ENCODE results near the gene TMEM9. TPM values are rescaled to one million over a fixed set of nuclear protein-coding genes. Genes with fewer than 3 reads are reported as not detected.
A peak's percentile ranks its signal among the peaks of the same experiment; 100 is the strongest.

Gene TMEM9
- total and polyA plus RNA-seq, 2 experiments from 2014 or later = 99.4 to 104 TPM

DNA sequence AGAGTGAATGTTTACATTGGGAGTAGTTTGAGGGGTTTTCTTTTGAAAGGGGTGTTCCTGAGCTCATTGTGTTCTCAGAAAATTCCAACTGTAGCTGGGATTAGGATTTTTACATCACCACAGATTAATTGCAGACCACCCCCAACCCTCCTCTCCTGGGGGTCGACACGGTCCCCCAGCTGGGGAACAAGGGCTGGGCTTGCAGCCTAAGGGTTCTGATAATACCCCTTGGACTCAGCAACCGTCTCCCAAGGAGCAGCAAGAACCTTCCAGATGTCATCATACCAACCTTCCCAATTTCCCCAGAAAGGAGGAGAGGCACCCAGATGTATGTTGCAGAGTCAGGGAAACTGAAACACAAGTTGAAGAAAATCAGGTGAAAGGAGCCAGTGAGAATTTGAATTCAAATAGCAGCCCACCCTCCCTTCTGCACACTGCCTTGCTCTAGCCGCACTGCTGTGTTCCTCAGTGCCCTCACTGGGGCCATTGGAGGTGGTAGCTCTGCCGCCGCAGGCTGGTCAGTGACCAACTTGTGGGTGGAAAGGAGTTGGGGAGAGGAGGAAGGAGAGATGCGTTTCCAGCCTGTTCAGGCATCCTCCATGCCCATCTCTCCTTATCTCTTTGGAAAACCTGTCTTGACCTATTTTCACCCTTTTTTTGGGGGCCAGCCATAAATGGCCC lies 21.7 kb upstream of the TMEM9 start:
- no peak for TF ChIP-seq EZH2phosphoT487 (IDR thresholded peaks at IDR 0.05; ENCODE audit: low read depth, severe bottlenecking, unreplicated experiment)
- no peak for TF ChIP-seq EZH2 (IDR thresholded peaks at IDR 0.05; ENCODE audit: borderline replicate concordance)
- TF ChIP-seq, protein P1, sequence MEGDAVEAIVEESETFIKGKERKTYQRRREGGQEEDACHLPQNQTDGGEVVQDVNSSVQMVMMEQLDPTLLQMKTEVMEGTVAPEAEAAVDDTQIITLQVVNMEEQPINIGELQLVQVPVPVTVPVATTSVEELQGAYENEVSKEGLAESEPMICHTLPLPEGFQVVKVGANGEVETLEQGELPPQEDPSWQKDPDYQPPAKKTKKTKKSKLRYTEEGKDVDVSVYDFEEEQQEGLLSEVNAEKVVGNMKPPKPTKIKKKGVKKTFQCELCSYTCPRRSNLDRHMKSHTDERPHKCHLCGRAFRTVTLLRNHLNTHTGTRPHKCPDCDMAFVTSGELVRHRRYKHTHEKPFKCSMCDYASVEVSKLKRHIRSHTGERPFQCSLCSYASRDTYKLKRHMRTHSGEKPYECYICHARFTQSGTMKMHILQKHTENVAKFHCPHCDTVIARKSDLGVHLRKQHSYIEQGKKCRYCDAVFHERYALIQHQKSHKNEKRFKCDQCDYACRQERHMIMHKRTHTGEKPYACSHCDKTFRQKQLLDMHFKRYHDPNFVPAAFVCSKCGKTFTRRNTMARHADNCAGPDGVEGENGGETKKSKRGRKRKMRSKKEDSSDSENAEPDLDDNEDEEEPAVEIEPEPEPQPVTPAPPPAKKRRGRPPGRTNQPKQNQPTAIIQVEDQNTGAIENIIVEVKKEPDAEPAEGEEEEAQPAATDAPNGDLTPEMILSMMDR (IDR thresholded peaks at IDR 0.05; ENCODE audit: poor library complexity) = no peak
- Histone ChIP-seq H3K27me3 (no peaks in the 10 kb centered on the region), H3K4me1 (ENCODE audit: insufficient read depth) (peaks cover 15% of the 10 kb centered on the region), H3K9me2 (replicated peaks; ENCODE audit: insufficient read depth) (no peaks in the 10 kb centered on the region), H3K36me3 (replicated peaks; ENCODE audit: insufficient read depth, low read depth) (no peaks in the 10 kb centered on the region), H3K79me2 (no peaks in the 10 kb centered on the region), H4K20me1 (ENCODE audit: insufficient read depth, poor library complexity, severe bottlenecking) (no peaks in the 10 kb centered on the region), H3K4me2 (no peak overlapping the region), H3K4me3 (no peak overlapping the region), H3K27ac (no peak overlapping the region), H2AFZ (no peak overlapping the region), H3K9me3 (ENCODE audit: low read depth) (no peaks in the 10 kb centered on the region)
- 86% methylated on average over 7 of the region's 7 CpGs for WGBS (ENCODE audit: low lambda C conversion rate, missing lambda C conversion rate)
- DNase-seq (ENCODE audit: low spot score) = no peak

DNA sequence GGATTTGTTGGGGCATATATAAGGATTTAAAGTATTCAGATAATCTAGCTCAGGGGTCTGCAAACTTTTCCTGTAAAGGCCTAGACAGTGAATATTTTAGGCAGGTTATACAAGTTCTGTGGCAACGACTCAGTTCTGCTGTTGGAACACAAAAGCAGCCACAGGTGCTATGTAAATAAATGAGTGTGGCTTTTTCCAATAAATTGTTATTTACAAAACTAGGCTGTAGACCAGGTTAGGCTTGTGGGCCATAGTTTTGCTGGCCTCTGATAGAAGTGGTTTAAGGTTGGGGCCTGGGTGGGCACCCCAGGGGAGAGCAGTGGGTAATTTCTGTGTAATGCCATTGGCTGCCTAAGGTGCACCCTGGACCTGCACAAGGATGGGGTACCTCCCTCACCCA lies 19.5 kb upstream of the TMEM9 start:
- no peak overlapping the region for H3K27ac ChIP-seq
- H2AFZ ChIP-seq = no peak overlapping the region
- TF ChIP-seq EZH2 (IDR thresholded peaks at IDR 0.05; ENCODE audit: borderline replicate concordance) (no peak), EZH2phosphoT487 (IDR thresholded peaks at IDR 0.05; ENCODE audit: low read depth, severe bottlenecking, unreplicated experiment) (no peak)
- TF ChIP-seq, protein P1 (IDR thresholded peaks at IDR 0.05; ENCODE audit: poor library complexity) = no peak
- H3K9me2 ChIP-seq (replicated peaks; ENCODE audit: insufficient read depth) = no peaks in the 10 kb centered on the region
- WGBS (ENCODE audit: low lambda C conversion rate, missing lambda C conversion rate) = 50% methylated on average over 1 of the region's 1 CpG
- no peaks in the 10 kb centered on the region for H3K9me3 ChIP-seq (ENCODE audit: low read depth)
- no peaks in the 10 kb centered on the region for H3K36me3 ChIP-seq (replicated peaks; ENCODE audit: insufficient read depth, low read depth)
- H4K20me1 ChIP-seq (ENCODE audit: insufficient read depth, poor library complexity, severe bottlenecking) = no peaks in the 10 kb centered on the region
- H3K79me2 ChIP-seq = no peaks in the 10 kb centered on the region
- no peak overlapping the region for H3K4me2 ChIP-seq
- H3K27me3 ChIP-seq = no peaks in the 10 kb centered on the region
- H3K4me1 ChIP-seq (ENCODE audit: insufficient read depth) = peaks cover 21% of the 10 kb centered on the region
- DNase-seq (ENCODE audit: low spot score) = no peak
- H3K4me3 ChIP-seq = no peak overlapping the region

DNA sequence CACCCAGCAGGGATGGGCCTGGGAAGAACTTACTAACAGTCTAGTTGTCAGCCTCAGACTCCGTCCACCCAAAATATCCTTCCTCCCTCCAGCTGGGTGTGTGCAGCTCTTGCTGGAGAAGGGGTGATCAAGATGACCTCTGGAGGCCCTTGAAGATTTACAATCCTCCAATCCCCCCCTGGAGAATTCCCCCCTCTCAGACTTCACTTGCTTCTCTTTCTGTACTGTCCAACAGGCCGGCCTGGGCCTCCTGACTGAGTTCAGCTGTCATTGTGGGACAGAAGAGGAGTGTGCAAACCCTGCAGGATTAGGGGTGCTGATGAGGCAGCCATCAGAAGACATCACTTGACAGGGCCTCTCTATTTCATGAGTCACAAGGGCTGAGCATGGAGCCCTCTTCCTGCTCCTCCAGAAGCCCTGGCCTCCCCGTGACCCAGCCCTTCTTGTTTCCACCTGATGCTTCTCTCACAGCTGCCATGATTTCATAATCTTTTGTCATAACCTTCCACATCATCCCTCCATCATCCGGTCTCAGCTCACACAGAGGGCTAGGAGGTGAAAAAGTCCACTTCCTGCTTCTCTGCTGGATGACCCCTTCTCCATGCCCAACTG lies 18.8 kb upstream of the TMEM9 start:
- 92% methylated on average over 4 of the region's 4 CpGs for WGBS (ENCODE audit: low lambda C conversion rate, missing lambda C conversion rate)

More for the DNA sequence above, 18.8 kb upstream of the TMEM9 start:
- H3K27me3 ChIP-seq = no peaks in the 10 kb centered on the region
- no peak overlapping the region for H3K27ac ChIP-seq
- no peak overlapping the region for H3K4me2 ChIP-seq
- H4K20me1 ChIP-seq (ENCODE audit: insufficient read depth, poor library complexity, severe bottlenecking) = no peaks in the 10 kb centered on the region
- TF ChIP-seq, protein P1 (IDR thresholded peaks at IDR 0.05; ENCODE audit: poor library complexity) = no peak
- no peak for TF ChIP-seq EZH2phosphoT487 (IDR thresholded peaks at IDR 0.05; ENCODE audit: low read depth, severe bottlenecking, unreplicated experiment)
- no peak for TF ChIP-seq EZH2 (IDR thresholded peaks at IDR 0.05; ENCODE audit: borderline replicate concordance)
- no peaks in the 10 kb centered on the region for H3K9me2 ChIP-seq (replicated peaks; ENCODE audit: insufficient read depth)
- no peak overlapping the region for H3K4me3 ChIP-seq
- no peaks in the 10 kb centered on the region for H3K79me2 ChIP-seq
- peak; percentile 47 for DNase-seq (ENCODE audit: low spot score)
- H3K9me3 ChIP-seq (ENCODE audit: low read depth) = no peaks in the 10 kb centered on the region
- peaks cover 21% of the 10 kb centered on the region for H3K4me1 ChIP-seq (ENCODE audit: insufficient read depth)
- no peak overlapping the region for H2AFZ ChIP-seq
- H3K36me3 ChIP-seq (replicated peaks; ENCODE audit: insufficient read depth, low read depth) = no peaks in the 10 kb centered on the region
